ENCODE measurements around the gene ADM. TPM values are rescaled to one million over a fixed set of nuclear protein-coding genes. Genes with fewer than 3 reads are reported as not detected.

The ADM gene
- total RNA-seq, 1 experiment from 2014 or later, result 263 TPM

DNA sequence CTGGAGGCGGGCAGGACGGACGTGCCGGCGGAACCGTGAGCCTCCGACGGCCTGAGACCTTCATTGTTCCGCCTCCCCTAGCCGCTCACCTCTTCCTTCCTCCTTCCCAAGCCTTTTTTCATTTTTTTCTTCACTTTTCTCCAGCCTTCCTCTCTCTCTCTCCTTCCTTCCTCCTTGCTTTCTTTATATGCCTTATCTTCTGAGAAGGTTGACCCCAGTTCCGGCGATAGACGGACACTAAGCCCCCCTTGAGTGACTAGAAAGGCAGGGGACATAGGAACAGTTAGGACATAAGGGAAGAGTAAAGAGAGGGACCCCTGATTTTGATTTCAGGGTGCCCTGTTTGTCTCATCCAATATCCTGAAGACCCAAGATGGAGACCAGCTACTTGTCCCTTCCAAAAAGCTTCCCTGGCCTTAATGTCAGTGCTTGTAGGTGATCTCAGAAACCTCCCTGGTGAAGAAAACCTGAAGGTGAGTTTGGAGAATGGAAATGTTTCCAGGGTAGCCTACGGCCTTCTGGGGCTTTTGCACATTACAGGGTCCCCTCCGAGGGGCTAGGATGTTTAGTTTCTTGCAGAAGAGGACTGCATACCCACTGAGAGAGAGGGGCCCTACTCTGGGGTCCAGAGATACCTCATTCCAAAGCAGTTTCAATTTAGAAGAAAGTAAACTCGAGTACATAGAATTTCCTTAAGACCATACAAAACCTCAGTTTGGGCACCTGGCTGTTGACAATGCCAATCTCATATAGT is 3.5 kb downstream of the ADM start:
- DNase-seq (ENCODE audit: low read depth, low spot score) (no peak), ATAC-seq (no peak)
- TF ChIP-seq SIN3A (IDR thresholded peaks at IDR 0.05; ENCODE audit: borderline replicate concordance, insufficient read depth, low read depth, low read length) (no peak), POLR2AphosphoS5 (IDR thresholded peaks at IDR 0.05; ENCODE audit: low read depth, low read length) (peak; percentile 0; the same call in 1 of the 2 replicates)
- TF ChIP-seq, protein P1, sequence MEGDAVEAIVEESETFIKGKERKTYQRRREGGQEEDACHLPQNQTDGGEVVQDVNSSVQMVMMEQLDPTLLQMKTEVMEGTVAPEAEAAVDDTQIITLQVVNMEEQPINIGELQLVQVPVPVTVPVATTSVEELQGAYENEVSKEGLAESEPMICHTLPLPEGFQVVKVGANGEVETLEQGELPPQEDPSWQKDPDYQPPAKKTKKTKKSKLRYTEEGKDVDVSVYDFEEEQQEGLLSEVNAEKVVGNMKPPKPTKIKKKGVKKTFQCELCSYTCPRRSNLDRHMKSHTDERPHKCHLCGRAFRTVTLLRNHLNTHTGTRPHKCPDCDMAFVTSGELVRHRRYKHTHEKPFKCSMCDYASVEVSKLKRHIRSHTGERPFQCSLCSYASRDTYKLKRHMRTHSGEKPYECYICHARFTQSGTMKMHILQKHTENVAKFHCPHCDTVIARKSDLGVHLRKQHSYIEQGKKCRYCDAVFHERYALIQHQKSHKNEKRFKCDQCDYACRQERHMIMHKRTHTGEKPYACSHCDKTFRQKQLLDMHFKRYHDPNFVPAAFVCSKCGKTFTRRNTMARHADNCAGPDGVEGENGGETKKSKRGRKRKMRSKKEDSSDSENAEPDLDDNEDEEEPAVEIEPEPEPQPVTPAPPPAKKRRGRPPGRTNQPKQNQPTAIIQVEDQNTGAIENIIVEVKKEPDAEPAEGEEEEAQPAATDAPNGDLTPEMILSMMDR (IDR thresholded peaks at IDR 0.05), result no peak; the same call in 1 of the 2 replicates
- Histone ChIP-seq H3K27ac (ENCODE audit: low read length) (peak overlapping the region; percentile 100), H3K36me3 (ENCODE audit: control insufficient read depth, insufficient read depth, low read length) (peaks cover 19% of the 10 kb centered on the region), H3K4me1 (ENCODE audit: control insufficient read depth, insufficient read depth, low read length) (peaks cover 28% of the 10 kb centered on the region), H3K27me3 (ENCODE audit: control insufficient read depth, insufficient read depth, low read length) (no peaks in the 10 kb centered on the region), H3K4me3 (ENCODE audit: low read depth in 2 of 2, low read length in 2 of 2) (peak overlapping the region; percentile 64 to 90), H3K9me3 (ENCODE audit: control insufficient read depth, insufficient read depth, low read depth, low read length) (no peaks in the 10 kb centered on the region)
- CTCF ChIA-PET, result interaction anchor here (0.5 to 3.3 kb wide), 14 partner anchors 17 to 601 kb away, joined by 3 to 24 read pairs (median 4); no protein-coding TSS in a partner anchor
- POLR2A ChIA-PET, result interaction anchor here (0.7 to 1.1 kb wide), 4 partner anchors 427 to 735 kb away, joined by 3 to 4 read pairs (median 4); no protein-coding TSS in a partner anchor
- intact Hi-C loops (cut with micrococcal nuclease; ENCODE audit: unreplicated experiment) (loop anchor here (5.0 to 10.0 kb wide), 7 partner anchors 194 to 734 kb away; partner anchors contain the start of gene WEE1), in situ Hi-C loops (cut with HindIII; ENCODE audit: low pct_unique_long_range_greater_than_20kb, low sequenced_read_pairs) (loop anchor here (25.0 kb wide), 2 partner anchors 446 to 721 kb away; no protein-coding TSS in a partner anchor)
- no TSS peak for BruUV-seq (replicated peaks)

DNA sequence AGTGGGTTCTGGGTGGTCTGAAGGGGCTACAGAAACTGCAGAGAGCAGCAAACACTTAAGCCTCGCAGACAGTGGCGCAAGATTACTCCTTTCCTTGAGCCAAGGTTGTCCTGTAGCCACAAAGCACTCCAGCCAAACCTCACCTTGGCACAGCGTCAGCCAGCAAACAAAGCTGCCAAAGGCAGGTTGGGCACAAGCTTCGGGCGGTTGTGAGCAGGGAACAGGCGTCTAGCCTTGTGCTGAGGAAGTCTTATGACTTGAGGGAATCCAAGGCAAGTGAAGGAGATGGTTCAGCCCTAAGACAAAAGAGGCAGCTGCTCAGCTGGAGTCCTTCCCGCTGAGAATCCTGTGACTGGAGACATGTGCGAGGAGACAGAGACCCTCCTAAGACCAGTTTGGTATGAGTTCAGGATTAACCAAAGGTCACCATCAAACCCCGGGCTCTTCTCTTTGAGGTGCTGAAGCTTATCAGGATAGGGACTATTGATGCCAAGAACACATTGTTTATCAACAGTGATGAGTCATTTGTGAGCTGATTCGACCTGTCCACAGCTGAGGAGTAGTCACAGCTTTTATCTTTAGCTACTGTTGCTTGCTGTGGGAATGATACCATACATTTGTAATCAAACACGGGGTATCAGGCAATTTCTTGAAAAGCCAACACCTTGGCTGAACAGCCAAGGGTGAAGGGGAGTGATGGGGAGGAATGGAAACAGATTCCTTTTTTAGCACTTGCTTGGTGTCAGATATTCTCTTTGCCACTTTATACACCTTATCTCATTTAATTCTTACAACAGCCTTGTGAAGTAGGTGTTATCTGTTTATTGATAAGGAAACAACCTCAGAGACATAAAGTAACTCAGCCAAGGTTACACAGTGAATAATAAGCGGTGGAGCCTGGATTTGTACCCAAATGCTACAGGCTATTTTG is 4.6 kb downstream of the ADM start:
- CTCF ChIA-PET, result interaction anchor here (0.6 to 3.3 kb wide), 5 partner anchors 57 to 551 kb away, joined by 3 to 24 read pairs (median 13); no protein-coding TSS in a partner anchor
- in situ Hi-C loops (cut with HindIII; ENCODE audit: low pct_unique_long_range_greater_than_20kb, low sequenced_read_pairs) (loop anchor here (25.0 kb wide), 2 partner anchors 447 to 722 kb away; no protein-coding TSS in a partner anchor), intact Hi-C loops (cut with micrococcal nuclease; ENCODE audit: unreplicated experiment) (loop anchor here (5.0 to 10.0 kb wide), 7 partner anchors 195 to 735 kb away; partner anchors contain the start of gene WEE1)
- peak; percentile 15 for ATAC-seq
- no peak for DNase-seq (ENCODE audit: low read depth, low spot score)
- TF ChIP-seq SIN3A (IDR thresholded peaks at IDR 0.05; ENCODE audit: borderline replicate concordance, insufficient read depth, low read depth, low read length) (peak; percentile 88; the same call in 1 of the 2 replicates), TCF7L2 (IDR thresholded peaks at IDR 0.05; ENCODE audit: low read depth, low read length) (peak; percentile 95), POLR2AphosphoS5 (IDR thresholded peaks at IDR 0.05; ENCODE audit: low read depth, low read length) (peak; percentile 92)
- TF ChIP-seq, protein P1 (IDR thresholded peaks at IDR 0.05), result no peak
- TF ChIP-seq, protein P2, sequence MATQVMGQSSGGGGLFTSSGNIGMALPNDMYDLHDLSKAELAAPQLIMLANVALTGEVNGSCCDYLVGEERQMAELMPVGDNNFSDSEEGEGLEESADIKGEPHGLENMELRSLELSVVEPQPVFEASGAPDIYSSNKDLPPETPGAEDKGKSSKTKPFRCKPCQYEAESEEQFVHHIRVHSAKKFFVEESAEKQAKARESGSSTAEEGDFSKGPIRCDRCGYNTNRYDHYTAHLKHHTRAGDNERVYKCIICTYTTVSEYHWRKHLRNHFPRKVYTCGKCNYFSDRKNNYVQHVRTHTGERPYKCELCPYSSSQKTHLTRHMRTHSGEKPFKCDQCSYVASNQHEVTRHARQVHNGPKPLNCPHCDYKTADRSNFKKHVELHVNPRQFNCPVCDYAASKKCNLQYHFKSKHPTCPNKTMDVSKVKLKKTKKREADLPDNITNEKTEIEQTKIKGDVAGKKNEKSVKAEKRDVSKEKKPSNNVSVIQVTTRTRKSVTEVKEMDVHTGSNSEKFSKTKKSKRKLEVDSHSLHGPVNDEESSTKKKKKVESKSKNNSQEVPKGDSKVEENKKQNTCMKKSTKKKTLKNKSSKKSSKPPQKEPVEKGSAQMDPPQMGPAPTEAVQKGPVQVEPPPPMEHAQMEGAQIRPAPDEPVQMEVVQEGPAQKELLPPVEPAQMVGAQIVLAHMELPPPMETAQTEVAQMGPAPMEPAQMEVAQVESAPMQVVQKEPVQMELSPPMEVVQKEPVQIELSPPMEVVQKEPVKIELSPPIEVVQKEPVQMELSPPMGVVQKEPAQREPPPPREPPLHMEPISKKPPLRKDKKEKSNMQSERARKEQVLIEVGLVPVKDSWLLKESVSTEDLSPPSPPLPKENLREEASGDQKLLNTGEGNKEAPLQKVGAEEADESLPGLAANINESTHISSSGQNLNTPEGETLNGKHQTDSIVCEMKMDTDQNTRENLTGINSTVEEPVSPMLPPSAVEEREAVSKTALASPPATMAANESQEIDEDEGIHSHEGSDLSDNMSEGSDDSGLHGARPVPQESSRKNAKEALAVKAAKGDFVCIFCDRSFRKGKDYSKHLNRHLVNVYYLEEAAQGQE (IDR thresholded peaks at IDR 0.05; ENCODE audit: insufficient read depth in 1 of 2, low read depth in 2 of 2, low read length in 1 of 2), result peak in 1 of 2 experiments; percentile 35; a peak in 1 of 4 replicates
- POLR2A ChIA-PET, result interaction anchor here (0.5 to 1.3 kb wide), 9 partner anchors 9 to 1345 kb away, joined by 3 to 11 read pairs (median 4); partner anchors contain the start of gene WEE1
- Histone ChIP-seq H3K27me3 (ENCODE audit: control insufficient read depth, insufficient read depth, low read length) (no peaks in the 10 kb centered on the region), H3K36me3 (ENCODE audit: control insufficient read depth, insufficient read depth, low read length) (peaks cover 19% of the 10 kb centered on the region), H3K4me1 (ENCODE audit: control insufficient read depth, insufficient read depth, low read length) (peaks cover 34% of the 10 kb centered on the region), H3K9me3 (ENCODE audit: control insufficient read depth, insufficient read depth, low read depth, low read length) (no peaks in the 10 kb centered on the region), H3K4me3 (ENCODE audit: low read depth in 2 of 2, low read length in 2 of 2) (peak overlapping the region; percentile 64 to 90), H3K27ac (ENCODE audit: low read length) (peak overlapping the region; percentile 100)
- BruUV-seq (replicated peaks), result no TSS peak

Data from Panc1 (cell line).